22Rv1 (cell line): ENCODE measurements around the gene HES1.

ENCODE experiments used
- ZFX ChIP-seq: fragments of 450-650 bp; IDR thresholded peaks from 2 replicates; pipeline ENCODE4 v1.6.1; 2017; ENCODE audit warnings: antibody characterized with exemption, borderline replicate concordance
- TF ChIP-seq, protein P1 (sequence below): fragments of 450-650 bp; IDR thresholded peaks from 2 replicates; pipeline ENCODE4 v1.5.1; 2017; ENCODE audit warnings: mild to moderate bottlenecking

DNA sequence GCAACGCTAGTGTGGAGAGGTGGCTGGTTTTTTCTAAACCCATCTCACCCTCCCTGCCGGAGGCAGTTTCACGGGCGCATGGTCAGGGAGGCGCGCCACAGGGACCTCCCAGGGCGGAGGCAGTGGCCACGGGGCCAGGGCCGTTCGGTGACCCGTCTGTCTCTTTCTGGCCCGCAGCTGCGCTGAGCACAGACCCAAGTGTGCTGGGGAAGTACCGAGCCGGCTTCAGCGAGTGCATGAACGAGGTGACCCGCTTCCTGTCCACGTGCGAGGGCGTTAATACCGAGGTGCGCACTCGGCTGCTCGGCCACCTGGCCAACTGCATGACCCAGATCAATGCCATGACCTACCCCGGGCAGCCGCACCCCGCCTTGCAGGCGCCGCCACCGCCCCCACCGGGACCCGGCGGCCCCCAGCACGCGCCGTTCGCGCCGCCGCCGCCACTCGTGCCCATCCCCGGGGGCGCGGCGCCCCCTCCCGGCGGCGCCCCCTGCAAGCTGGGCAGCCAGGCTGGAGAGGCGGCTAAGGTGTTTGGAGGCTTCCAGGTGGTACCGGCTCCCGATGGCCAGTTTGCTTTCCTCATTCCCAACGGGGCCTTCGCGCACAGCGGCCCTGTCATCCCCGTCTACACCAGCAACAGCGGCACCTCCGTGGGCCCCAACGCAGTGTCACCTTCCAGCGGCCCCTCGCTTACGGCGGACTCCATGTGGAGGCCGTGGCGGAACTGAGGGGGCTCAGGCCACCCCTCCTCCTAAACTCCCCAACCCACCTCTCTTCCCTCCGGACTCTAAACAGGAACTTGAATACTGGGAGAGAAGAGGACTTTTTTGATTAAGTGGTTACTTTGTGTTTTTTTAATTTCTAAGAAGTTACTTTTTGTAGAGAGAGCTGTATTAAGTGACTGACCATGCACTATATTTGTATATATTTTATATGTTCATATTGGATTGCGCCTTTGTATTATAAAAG lies 1.8 kb downstream of the HES1 start:
- TF ChIP-seq, protein P1, sequence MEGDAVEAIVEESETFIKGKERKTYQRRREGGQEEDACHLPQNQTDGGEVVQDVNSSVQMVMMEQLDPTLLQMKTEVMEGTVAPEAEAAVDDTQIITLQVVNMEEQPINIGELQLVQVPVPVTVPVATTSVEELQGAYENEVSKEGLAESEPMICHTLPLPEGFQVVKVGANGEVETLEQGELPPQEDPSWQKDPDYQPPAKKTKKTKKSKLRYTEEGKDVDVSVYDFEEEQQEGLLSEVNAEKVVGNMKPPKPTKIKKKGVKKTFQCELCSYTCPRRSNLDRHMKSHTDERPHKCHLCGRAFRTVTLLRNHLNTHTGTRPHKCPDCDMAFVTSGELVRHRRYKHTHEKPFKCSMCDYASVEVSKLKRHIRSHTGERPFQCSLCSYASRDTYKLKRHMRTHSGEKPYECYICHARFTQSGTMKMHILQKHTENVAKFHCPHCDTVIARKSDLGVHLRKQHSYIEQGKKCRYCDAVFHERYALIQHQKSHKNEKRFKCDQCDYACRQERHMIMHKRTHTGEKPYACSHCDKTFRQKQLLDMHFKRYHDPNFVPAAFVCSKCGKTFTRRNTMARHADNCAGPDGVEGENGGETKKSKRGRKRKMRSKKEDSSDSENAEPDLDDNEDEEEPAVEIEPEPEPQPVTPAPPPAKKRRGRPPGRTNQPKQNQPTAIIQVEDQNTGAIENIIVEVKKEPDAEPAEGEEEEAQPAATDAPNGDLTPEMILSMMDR = peak; percentile 63
- no peak for TF ChIP-seq ZFX
